SW480 (cell line): ENCODE results near the gene MAD2L2.

Experiments
- DNase-seq: peaks from one replicate; pipeline ENCODE4 v3.0.0-alpha.2; 2016; ENCODE audit warnings: low spot score

MAD2L2 gene

GRCh38 chr1:11629184-11630016 is 51.5 kb downstream of the MAD2L2 start:
- no peak for DNase-seq

- DNase-seq: no peak
Observed at GRCh38 chr1:11628767-11629166, 52.2 kb downstream of the MAD2L2 start.

GRCh38 chr1:11626551-11626950 is 54.4 kb downstream of the MAD2L2 start:
- no peak for DNase-seq
